HG03575 (cell line): ENCODE measurements around the gene PIM1.
"Not testable (repeated sequence)": the region's sequence is repeated elsewhere in the genome, so short reads cannot be mapped to it uniquely, and the experiment has no call there.

Source experiments
- ATAC-seq: cut with Tn5 transposase; IDR thresholded peaks from one replicate; pipeline ENCODE4 v1.9.1; 2021; ENCODE audit not compliant: unreplicated experiment, insufficient number of reproducible peaks, low FRiP score; ENCODE audit errors: extremely low read depth

PIM1 gene

DNA sequence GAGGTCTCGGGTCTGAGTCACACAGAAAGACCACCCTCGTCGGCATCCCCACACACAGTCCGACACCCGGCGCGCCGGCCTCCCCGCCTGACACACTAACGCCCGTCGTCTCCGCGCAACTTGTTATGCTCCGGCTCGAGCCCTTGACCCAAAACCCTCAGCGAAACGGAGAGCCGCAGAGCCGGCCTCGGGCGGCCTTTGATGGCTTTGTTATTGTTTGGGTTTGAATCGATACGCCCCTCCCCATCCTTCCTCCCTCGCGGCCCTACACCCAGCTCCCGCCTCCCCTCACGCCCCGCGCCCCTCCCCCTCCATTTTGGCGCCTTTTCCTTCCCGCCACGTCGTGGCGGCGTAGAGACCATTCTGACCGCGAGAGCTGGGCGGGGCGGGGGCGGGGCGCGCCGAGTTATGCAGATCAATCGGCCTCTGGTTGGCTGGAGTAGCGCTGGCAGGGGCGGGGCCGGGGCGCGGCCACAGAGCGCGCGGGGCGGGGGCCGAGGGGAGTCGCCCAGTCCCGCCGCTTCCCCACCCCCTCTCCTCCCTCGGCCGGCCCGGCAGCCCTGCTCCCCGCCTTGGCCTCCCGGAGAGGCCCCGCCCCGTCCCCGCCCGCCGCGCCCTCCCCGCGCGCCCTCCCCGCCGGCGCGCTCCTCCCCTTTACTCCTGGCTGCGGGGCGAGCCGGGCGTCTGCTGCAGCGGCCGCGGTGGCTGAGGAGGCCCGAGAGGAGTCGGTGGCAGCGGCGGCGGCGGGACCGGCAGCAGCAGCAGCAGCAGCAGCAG lies at the start of gene PIM1:
Gene PIM1 (plus strand): TSS at position 657 of the 777 bp plus-strand sequence. CDS start 424 bp downstream, outside the sequence.
- ATAC-seq, result no peak

DNA sequence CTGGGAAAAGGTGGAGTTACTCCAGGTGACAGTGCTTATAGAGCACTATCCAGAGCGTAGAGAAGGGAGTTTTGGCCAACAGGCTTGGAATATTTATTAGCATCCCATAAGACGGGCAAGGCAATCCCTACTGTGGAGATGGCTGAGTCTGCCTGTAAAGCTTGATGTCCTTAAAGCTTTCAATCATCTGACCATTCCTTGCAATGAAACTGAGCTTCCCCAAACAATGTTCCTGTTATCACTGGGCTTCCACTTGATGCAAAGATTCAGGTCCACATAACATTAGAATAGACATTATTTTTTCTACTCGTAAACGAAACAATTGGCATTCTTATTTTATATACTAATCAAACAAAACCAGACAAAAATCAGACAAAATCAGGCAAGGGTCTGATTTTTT lies 48.4 kb upstream of the PIM1 start:
- no peak for ATAC-seq

DNA sequence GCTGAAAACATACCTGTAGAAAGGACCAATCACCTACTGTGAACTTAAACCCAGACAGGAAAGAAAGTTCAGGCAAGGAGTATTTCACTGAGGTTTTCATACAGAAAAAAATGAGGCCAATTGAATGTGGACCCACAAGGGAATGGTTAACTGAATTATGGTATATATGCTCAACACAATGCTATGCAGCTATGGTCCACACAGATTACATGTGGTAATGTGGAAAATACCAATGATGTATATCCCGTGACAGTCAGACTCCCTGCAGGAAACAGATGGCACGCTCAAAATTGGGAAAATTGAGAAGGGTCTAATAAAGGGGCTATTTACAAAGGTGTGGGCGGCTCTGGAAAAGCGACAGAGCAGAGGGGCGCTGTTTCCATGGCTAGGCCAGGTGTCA lies 47.1 kb upstream of the PIM1 start:
- ATAC-seq, result no peak

DNA sequence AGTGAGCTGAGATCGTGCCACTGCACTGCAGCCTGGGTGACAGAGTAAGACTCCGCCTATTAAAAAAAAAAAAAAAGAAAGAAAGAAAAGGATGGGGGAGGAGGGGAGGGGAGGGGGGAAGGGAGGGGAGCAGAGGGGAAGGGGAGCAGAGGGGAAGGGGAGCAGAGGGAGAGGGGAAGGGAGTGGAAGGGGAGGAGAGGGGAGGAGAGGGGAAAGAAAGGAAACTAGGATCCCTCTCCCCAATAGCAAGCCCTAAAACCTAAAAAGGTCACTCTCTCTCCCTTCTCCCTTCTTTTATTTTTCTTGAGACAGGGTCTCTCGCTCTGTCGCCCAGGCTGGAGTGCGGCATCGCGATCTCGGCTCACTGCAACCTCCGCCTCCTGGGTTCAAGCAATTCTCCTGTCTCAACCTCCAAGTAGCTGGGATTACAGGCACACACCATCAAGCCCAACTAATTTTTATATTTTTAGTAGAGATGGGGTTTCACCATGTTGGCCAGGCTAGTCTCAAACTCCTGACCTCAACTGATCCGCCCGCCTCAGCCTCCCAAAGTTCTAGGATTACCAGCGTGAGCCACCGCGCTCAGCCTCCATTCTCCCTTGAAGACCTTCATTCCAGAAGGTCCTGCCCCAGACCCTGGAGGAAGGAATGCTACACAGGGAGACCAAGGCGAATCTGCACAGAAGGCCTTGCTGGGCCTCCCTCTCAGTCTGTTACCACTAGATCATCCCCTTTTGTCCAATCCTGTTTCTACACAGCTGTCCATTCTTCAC lies 45.8 kb upstream of the PIM1 start:
- ATAC-seq, result no peak

DNA sequence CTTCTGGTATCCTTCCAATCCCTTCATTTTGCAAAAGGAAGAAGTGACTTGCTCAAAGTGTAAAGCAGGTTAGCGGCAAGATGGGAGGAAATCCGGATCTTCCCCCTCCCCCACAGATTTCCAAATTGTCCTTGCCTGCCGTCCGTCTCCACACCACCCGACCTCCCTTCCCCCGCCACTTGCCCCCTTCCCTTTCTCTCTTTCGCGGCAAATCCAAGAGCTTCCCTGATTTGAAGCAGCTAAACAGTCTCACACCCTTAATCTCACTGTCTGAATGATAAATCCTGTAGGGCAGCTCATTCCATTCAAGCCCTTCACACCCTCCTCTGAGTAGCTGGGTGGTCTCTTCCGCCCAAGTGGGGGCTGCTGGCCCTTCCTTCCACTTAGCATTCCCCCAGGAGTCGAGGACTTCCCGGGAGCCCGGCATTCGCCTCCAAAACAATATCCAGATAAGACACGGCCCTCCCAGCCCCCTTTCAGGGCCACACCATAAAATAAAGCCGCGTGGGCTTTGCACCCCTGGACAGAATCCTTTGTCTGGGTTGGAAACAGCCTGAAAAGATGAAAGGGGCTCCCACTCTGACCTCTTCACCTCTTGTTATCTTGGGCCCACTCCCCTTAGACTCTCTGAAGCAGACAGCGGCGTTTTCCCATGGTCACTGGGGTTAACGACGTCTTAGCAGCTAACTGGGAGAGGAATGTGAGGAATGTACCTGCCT lies 44.0 kb upstream of the PIM1 start:
- ATAC-seq, result no peak

DNA sequence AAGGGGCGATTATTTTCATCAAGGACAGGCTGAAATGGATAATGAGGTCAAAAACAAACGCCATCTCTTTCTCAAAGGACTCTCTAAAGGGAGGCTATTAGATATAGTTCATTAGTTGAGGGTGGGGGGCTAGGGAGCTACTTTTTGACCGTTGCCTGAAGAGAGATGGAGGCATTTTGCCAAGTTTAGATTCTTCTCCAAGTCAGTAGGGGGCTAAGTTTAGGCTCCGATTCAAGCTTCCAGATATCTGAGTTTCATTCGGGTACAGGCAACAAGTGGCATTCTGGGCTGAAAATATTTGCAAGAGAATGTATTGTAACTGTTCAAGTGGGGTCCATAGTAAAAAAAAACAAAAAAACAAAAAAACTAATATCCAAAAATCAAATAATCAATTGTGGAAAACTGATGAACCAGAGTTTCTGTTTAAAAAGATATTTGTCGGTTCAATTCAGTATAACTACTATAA lies 43.4 kb upstream of the PIM1 start:
- no peak for ATAC-seq

DNA sequence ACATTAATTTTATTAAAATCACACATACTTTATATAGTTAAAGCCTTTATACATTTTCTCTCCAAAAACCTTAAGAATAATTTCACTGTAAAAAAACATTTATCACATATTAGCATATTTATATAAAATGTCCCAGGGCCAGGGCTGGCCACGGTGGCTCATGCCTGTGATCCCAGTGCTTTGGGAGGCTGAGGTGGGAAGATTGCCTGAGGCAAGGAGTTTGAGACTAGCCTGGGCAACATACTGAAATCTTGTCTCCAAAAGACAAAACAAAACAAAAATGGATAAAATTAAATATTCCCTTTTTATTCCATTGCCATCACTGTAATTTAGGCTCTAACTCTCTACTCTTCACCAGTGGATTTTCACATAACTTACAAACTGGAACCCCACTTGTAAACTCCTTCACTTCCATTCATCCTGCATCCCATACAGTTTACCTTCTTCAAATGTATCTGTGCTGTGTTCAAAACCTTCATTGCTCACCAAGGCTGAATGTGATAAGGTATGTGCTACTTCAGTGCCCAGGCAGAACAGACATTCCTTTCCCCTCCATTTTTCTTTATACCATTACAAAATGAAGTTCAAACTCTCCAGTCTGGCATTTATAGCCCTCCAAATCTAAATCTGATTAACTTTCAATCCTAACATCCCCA lies 42.9 kb upstream of the PIM1 start:
- ATAC-seq, result no peak

DNA sequence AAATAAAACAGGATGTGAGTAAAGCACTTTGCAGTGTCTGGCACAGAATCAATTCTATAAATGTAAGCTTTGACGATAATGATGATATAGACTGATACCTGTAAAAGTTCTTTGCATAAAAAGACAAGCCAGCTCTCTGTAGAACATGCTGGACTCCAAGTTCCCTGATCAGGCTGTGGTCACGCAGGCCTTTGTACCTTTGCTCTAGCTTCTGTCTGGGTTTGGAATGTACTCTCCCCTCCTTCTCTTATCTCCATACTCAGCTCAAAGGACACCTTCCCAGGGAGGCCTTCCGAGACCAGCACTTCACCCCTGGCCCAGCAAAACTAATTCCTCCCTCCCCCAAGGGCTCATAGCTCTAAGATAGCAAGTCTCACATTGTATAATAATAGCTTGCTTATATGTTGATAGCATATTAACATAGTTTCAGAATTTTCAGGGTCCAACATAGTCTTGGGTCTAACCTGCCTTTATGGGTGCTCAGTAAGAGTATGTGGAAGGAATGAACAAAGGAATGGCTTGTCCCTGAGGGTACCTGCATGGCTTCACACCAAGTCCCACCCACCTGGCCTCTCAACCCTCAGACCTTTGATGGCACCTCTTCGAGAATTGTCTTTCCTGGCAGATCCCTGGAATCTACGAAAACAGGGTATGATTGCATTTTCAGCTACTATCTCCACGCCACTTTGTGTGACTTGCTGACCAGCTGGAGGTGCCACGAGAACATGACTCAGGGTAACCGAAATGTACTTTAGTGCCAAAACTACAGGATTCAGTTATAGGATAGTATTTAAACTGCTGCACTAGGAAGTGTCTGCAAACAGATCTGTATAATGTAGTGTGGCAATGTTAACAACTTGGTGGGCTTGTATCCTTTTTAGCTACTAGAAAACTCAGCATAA lies 41.7 kb upstream of the PIM1 start:
- no peak for ATAC-seq

DNA sequence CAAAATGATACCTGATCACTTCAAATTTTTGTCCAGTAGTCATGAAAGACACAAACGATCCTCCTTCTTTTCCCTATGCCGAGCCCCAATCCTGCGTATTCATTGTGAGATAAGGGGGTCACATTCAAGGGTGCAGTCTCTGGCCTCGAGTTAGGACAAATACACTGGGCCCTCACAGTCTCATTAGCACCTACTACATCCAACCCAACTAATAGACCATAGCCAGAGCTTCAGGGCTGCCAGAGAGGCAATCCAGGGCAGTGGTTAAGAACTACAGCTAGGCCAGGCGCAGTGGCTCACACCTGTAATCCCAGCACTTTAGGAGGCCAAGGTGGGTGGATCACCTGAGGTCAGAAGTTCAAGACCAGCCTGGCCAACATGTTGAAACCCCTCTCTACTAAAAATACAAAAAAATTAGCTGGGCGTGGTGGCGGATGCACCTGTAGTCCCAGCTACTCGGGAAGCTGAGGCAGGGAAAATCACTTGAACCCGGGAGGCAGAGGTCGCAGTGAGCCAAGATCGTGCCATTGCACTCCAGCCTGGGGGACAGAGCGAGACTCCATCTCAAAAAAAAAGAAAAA lies 41.0 kb upstream of the PIM1 start:
- ATAC-seq, result not testable (repeated sequence)

DNA sequence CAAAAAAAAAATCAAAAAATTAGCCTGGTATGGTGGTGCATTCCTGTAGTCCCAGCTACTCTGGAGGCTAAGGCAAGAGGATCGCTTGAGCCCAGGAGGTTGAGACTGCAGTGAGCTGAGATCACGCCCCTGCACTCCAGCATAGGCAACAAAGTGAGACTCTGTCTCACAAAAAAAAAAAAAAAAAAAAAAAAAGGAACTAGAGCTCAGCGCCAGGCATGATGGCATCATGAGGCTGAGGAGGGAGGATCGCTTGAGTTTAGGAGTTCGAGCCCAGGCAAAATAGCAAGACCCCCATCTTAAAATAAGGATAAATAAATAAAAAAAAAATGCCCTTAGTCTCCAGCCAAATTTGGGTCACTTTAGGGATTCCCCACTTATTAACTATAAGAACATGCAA lies 40.4 kb upstream of the PIM1 start:
- no peak for ATAC-seq

DNA sequence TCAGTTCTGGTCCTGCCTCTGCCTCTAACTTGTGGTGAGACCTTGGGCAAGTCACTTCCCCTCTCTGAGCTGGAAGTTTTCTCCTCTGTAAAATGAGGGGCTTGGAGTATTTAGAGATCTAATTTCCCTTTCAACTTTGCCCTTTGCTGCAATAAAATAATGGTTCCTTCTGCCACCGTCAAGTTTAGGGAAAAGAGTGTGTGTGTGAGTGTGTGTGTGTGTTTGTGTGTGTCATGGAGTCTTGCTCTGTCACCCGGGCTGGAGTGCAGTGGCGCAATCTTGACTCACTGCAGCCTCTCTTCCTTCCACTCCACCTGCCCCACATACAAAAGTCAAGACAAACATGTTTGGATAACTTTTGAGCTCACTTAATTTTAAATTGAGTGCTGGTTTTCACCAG lies 39.2 kb upstream of the PIM1 start:
- no peak for ATAC-seq

DNA sequence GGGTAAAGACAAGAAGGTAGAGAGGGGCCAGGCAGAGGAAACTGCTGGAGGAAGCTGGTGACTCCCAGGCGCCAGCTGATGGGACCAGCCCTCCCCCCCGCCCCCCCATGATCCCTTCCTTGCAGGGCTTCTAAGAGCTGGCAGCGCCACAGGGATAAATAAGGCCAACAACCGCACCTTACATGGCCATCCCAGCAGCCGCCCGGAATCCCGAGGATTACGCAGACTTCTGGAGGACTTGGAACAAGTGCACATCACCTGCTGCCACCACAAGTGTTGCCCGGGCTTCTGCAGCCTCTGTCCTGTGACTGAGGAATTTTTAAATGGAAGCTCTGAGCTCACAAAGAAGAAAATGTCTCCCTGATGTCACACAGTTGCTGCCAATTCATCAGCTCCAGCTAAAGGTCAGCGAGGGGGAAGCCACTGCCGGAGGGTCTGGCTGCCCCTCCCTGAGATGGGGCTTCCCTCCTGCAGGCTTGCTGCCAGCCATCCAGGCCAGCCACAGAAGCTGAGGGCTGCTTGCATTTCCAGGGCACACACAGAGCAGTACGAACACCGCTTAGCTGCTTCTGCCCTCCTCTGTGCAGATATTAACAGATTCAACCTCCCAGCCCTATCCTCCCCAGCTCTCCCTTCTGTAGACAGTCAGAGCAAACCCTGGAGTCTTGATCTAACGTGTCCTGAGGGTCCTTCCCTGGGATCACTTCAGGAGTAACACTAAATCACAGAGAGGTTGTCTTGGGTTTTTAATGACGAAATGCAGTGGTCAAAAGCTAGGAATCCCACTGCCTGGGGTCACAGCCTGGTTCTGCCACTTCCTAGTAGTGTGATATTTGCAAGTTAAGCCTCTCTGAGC lies 38.6 kb upstream of the PIM1 start:
- ATAC-seq, result no peak

DNA sequence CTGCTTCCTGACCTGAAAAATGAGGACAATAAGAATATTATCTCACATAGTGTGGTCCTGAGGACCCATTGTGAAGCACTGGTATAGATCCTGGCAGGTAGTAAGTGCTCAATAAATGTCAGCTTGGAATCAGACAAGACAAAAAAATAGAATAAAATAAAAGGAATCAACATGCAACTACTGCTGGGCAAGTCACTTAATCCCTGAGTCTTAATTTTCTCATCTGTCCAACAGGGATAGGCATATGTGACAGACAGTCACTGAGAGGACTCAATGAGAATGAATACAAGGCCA lies 38.0 kb upstream of the PIM1 start:
- no peak for ATAC-seq

DNA sequence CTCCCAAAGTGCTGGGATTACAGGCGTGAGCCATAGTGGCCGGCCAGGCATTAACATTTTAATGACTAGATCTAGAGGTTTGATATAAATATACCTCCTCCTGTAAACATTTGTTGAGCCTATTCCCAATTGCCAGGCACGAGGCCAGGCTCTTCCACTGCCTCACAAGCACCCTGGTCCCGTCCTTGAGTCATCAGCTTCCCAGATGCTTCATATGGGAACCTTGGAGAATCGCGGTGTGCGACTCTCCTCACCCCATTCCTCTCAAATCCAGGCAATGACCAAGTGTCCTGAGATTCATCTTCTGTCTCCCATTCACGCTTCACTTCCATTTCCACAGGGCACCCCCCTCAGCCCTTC lies 35.9 kb upstream of the PIM1 start:
- ATAC-seq, result no peak

DNA sequence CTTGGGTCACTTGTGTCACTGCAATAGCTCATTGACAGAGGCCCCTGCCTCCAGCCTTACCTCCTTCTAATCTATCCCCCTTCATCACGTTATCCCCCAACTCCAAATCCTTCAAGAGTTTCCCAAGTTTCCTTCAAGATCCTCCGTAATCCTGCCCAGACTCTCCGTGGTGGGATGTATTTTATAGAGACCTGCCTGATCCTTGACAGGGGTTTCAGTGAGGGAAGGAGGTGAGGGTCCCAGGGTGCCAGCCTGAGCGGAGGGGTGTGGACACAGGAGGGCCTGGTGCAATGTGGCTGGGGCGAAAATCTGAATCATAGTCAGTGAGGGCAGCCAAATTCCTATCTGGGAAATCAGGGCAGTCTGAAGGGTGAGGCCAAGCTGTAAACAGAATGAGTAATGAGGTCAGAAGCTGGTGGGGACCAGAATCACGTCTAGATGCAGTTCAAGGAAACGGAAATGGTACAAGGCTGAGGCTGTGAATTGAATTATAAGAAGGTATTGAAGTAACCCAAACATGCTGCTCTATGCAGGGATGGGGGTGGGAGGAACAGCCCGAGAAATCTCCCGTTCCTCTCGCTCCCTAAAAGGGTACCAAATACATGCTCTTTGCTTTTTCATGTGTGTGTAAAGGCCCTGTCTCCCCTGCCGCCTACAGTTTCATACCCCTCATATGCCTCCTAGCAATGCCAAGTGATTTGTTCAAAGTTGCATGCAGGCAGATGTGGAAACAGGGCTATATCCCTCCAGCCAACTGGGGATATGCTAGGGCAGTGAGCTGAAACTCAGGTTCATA lies 35.4 kb upstream of the PIM1 start:
- no peak for ATAC-seq

DNA sequence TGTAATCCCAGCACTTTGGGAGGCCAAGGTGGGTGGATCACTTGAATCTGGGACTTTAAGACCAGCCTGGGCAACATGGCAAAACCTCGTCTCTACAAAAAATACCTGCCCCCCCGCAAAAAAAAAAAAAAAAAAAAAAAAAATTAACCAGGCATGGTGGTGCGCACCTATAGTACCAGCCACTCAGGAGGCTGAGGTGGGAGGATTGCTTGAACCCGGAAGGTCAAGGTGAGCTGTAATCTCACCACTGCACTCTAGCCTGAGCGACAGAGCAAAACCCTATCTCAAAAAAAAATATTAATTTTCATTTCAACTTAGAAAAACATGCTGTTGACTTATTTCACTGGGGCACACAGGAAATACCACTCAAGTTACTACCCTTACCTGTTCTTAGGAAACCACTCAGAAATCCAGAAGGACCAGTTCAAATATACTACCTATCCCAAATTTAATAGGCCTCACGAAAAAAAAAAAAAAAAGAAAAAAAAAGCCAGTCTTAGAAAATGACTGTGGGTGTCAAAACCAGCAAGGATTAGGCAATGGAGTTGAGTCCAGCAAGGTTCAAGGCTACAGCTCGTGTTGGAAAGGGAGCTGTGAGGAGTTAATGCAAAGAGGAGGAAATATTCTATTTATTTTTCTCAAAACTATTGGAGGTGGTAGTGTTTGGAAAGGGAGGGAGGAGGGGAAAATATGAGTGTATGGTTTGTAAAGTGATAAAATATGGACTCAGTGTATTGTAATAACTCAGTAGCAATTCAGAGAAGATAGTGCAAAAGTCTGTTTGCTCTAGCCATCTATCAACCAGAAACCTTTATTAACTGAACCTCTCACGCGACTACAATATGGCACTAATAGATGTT lies 33.9 kb upstream of the PIM1 start:
- ATAC-seq, result no peak
